Esophagus muscularis mucosa (tissue), 4 donors: ENCODE data around the gene CST6. TPM values are rescaled to one million over a fixed set of nuclear protein-coding genes. Genes with fewer than 3 reads are reported as not detected.
"Not testable (repeated sequence)": the region's sequence is repeated elsewhere in the genome, so short reads cannot be mapped to it uniquely, and the experiment has no call there.

Experiments used
- DNase-seq: peaks from one replicate; pipeline ENCODE4 v3.0.0-alpha.2; 2017; ENCODE audit errors: extremely low spot score
- H3K27ac ChIP-seq, 4 donors: fragments of 200-600 bp; sonication (generic); replicated peaks in 1 of 4; 1 replicate in 3 of 4; 2 replicates in 1 of 4; pipeline ENCODE4 v1.5.1; 2016 to 2019; ENCODE audit warnings: mild to moderate bottlenecking in 1 of 4
- H3K27me3 ChIP-seq, 4 donors: fragments of 200-600 bp; sonication (generic); one replicate each; pipeline versions ENCODE4 v1.5.1 to v1.6.0; 2016 to 2019
- H3K36me3 ChIP-seq, 4 donors: fragments of 200-600 bp; sonication (generic); one replicate each; pipeline ENCODE4 v1.5.1; 2016 to 2019
- H3K4me1 ChIP-seq, 4 donors: fragments of 200-600 bp; sonication (generic); one replicate each; pipeline ENCODE4 v1.5.1; 2016 to 2019
- H3K4me3 ChIP-seq, 4 donors: fragments of 200-600 bp; sonication (generic); 1 replicate in 2 of 4; 2 replicates in 2 of 4; pipeline ENCODE4 v1.5.1; 2016 to 2019; ENCODE audit warnings: mild to moderate bottlenecking in 4 of 4, moderate library complexity in 1 of 4
- H3K9me3 ChIP-seq, 4 donors: fragments of 200-600 bp; sonication (generic); 1 replicate in 3 of 4; 2 replicates in 1 of 4; pipeline ENCODE4 v1.5.1; 2016 to 2019
- EP300 ChIP-seq: sonication (generic); formaldehyde crosslinking; IDR thresholded peaks from one replicate; pipeline ENCODE4 v1.6.1; 2017; ENCODE audit warnings: antibody characterized with exemption
- POLR2A ChIP-seq: fragments of 450-650 bp; IDR thresholded peaks from one replicate; pipeline ENCODE4 v1.6.1; 2017; ENCODE audit warnings: antibody characterized with exemption, moderate library complexity, mild to moderate bottlenecking, low read depth
- POLR2AphosphoS5 ChIP-seq, 2 donors: sonication (generic); formaldehyde crosslinking; IDR thresholded peaks; one replicate each; pipeline ENCODE4 v1.6.1; 2017; ENCODE audit warnings: antibody characterized with exemption in 2 of 2
- WGBS: methylation state at CpG from one replicate; pipeline ENCODE4 v1.1.5; 2018; 5-methylcytosine and 5-hydroxymethylcytosine counted together
- intact Hi-C: fragments of 100-400 bp; cut with DNase I; formaldehyde crosslinking; loops from one replicate; pipeline ENCODE4 v1.15.1; 2023
- total RNA-seq, 4 donors: library from RNA; depleted of rRNA; stranded (reverse); fragments of >200 nt; gene quantifications; one replicate each; pipeline versions ENCODE4 v1.1.0 to v1.2.1, GENCODE V29; 2016
- TF ChIP-seq, protein P1 (sequence below), 3 experiments: fragments of 200-600 bp in 2 of 3; fragments of 450-650 bp in 1 of 3; sonication (generic) in 2 of 3; IDR thresholded peaks; one replicate each; pipeline ENCODE4 v1.5.1; 2017 to 2019; ENCODE audit warnings: antibody characterized with exemption in 3 of 3, mild to moderate bottlenecking in 2 of 3, moderate library complexity in 1 of 3

CST6 gene
- total RNA-seq, 4 donors from 2014 or later: not detected

DNA sequence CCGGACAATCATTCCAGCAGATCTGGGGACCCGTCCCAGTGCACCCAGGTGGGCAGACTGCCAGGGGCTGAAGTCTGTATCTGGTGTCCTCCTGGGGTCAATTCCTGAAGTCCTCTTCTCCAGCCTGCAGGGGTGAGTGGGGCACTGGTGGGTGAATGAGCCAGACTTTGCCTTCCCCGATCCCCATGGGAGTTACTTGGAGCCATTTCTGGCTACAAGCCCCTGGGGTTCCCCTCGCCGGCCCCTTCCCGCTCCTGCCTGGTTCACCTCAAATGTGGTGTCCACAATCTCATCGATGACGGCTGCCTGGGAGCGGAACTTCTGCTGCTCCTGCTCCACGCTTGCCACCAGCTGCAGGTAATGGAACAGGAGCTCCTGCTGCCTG is 5.0 kb downstream of the CST6 start:
- H3K36me3 ChIP-seq: no peaks in the 10 kb centered on the region
- peaks cover 0 to 31% (median 18%) of the 10 kb centered on the region in 4 donors for H3K27me3 ChIP-seq
- TF ChIP-seq, protein P1, sequence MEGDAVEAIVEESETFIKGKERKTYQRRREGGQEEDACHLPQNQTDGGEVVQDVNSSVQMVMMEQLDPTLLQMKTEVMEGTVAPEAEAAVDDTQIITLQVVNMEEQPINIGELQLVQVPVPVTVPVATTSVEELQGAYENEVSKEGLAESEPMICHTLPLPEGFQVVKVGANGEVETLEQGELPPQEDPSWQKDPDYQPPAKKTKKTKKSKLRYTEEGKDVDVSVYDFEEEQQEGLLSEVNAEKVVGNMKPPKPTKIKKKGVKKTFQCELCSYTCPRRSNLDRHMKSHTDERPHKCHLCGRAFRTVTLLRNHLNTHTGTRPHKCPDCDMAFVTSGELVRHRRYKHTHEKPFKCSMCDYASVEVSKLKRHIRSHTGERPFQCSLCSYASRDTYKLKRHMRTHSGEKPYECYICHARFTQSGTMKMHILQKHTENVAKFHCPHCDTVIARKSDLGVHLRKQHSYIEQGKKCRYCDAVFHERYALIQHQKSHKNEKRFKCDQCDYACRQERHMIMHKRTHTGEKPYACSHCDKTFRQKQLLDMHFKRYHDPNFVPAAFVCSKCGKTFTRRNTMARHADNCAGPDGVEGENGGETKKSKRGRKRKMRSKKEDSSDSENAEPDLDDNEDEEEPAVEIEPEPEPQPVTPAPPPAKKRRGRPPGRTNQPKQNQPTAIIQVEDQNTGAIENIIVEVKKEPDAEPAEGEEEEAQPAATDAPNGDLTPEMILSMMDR (IDR thresholded peaks at IDR 0.05): no peak
- TF ChIP-seq EP300 (no peak), POLR2A (no peak), POLR2AphosphoS5 (IDR thresholded peaks at IDR 0.05) (no peak)
- no peaks in the 10 kb centered on the region for H3K9me3 ChIP-seq
- intact Hi-C loops: no loop called here
- no peak overlapping the region for H3K27ac ChIP-seq
- H3K4me3 ChIP-seq: no peak overlapping the region
- 95% methylated on average over 8 of the region's 10 CpGs for WGBS
- no peak for DNase-seq
- peaks cover 6 to 11% (median 8%) of the 10 kb centered on the region in 4 donors for H3K4me1 ChIP-seq

DNA sequence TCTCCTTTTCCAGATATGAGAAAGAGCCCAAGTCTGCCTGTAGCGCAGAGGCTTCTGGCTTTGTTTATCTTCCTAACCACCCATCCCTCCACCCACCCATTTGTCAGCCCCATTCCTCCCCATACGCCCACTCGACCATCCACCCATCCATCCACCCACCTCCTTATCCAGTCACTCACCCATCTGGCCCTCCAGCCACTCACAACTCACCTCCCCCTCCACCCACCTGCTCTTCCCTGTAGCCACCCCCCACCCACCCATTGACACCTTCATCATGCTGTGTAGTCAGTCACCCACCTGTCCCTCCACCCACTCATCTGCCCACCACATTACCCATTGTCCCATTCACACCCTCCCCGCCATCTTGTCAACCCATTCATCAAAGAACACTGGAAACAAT is 5.5 kb downstream of the CST6 start:
- Histone ChIP-seq H3K9me3 (no peaks in the 10 kb centered on the region), H3K36me3 (no peaks in the 10 kb centered on the region), H3K4me3 (no peak overlapping the region), H3K27me3 (peaks cover 0 to 26% (median 13%) of the 10 kb centered on the region in 4 donors), H3K27ac (no peak overlapping the region), H3K4me1 (peaks cover 4 to 11% (median 7%) of the 10 kb centered on the region in 4 donors)
- TF ChIP-seq, protein P1 (IDR thresholded peaks at IDR 0.05): no peak
- TF ChIP-seq EP300: no peak
- TF ChIP-seq POLR2AphosphoS5 (IDR thresholded peaks at IDR 0.05): no peak
- no peak for TF ChIP-seq POLR2A
- no peak for DNase-seq
- intact Hi-C loops: no loop called here
- 77% methylated on average over 4 of the region's 4 CpGs for WGBS

DNA sequence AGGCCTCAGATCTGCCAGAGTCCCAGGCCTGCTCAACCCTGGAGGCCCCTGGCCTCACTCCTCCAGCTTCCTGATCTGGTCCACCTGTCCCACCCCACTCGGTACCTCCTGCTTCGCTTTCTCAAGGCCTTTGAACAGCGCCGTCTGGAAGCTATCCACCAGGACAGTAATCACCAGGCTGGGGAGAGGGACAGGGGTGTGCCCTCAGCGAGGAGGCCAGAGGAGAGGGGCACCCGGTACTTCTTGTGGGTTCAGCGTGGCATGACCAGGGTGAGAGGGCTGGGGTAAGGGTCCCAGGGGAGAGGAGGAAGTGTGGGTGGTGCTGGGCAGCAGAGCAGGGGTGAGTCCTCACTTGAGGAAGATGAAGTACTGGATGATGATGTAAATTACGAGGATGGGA is 8.4 kb downstream of the CST6 start:
- no peak overlapping the region for H3K4me3 ChIP-seq
- TF ChIP-seq, protein P1 (IDR thresholded peaks at IDR 0.05): no peak
- TF ChIP-seq POLR2AphosphoS5 (IDR thresholded peaks at IDR 0.05): no peak
- no peak for TF ChIP-seq POLR2A
- TF ChIP-seq EP300: no peak
- H3K9me3 ChIP-seq: no peaks in the 10 kb centered on the region
- WGBS: 74% methylated on average over 8 of the region's 8 CpGs
- intact Hi-C loops: no loop called here
- H3K27ac ChIP-seq: no peak overlapping the region
- no peaks in the 10 kb centered on the region for H3K36me3 ChIP-seq
- peaks cover 0 to under 1% (median 0%) of the 10 kb centered on the region in 4 donors for H3K27me3 ChIP-seq
- DNase-seq: no peak
- H3K4me1 ChIP-seq: peaks cover 7 to 14% (median 11%) of the 10 kb centered on the region in 4 donors

DNA sequence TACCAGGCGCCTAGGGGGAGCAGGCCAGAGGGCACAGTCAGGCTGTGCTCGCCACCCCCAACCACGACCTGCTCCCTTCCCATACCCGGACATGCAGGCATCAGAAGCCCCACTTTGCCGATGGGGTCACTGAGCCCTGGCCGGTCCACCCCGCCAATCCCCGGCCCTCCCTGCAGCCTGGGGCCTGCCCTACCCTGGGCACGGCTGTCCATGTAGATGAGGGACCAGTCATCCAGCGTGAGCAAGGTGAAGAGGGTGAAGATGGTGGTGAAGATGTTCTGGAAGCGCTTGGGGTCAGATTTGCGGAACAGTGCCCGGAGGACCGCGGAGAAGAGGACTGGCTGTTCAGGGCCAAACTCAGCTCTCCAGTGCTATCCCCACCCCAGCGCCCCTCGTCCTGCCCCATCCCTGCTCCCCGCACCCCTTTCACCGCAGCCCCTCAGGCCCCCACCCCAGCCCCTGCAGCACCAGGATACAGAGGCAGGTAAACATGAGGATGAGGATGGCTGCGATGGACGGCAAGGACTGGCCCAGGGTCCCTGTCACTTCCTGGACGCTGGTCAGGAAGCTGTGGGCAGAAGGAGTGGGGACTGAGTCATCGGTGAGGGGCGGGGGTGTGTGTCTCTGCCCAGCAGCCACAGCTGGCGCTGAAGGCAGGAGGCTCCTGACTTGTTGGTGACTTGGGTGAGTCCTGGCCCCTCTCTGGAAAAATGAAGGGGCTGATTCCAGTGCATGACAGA is 9.0 kb downstream of the CST6 start:
- TF ChIP-seq POLR2A: no peak
- TF ChIP-seq POLR2AphosphoS5 (IDR thresholded peaks at IDR 0.05): no peak
- WGBS: 76% methylated on average over 23 of the region's 25 CpGs
- Histone ChIP-seq H3K9me3 (no peaks in the 10 kb centered on the region), H3K27me3 (no peaks in the 10 kb centered on the region), H3K4me1 (peaks cover 7 to 14% (median 11%) of the 10 kb centered on the region in 4 donors), H3K4me3 (no peak overlapping the region), H3K27ac (no peak overlapping the region), H3K36me3 (no peaks in the 10 kb centered on the region)
- DNase-seq: no peak
- intact Hi-C loops: no loop called here

DNA sequence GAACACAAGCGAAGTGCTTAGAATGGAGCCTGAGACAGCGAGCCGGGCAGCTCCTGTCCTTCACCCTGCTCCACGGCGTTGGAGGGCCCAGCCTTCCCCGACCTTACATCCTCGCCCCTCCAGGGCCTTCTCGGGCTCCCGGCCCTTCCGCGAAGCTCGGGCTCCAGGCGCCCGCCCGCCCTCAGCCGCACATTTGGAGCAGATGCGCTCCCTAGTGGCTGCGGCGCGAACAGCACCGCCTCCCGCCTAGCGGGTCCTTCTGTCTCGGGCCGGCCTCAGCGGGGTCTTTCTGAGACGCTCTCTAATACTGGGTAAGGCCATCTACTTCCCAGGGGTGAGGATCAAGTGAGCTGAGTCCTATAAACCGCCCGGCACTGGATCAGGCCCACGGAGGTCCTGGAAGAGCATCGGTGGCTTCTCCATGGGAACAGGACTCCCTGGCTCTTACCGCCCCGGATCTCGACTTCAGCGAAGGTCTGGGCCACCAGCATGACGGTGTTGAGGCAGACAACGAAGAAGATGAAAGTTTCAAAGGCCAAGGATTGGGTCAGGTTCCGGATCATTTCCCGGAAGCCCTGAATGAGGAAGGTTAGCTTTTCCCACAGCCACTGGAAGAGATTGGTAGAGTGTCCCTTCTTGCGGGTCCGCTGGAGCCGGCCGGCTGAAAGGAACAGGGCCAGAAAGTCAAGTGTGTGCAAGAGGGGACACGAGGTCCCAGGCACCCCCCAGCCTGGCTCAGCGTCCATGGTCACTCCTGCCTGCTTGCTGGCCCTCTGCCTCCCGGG is 10.8 kb downstream of the CST6 start:
- H3K4me3 ChIP-seq: peak overlapping the region; percentile 22 to 33 (median 25)
- intact Hi-C loops: no loop called here
- H3K9me3 ChIP-seq: no peaks in the 10 kb centered on the region
- no peak overlapping the region for H3K27ac ChIP-seq
- no peaks in the 10 kb centered on the region for H3K27me3 ChIP-seq
- whole genome bisulfite sequencing: 20% methylated on average over 44 of the region's 46 CpGs
- H3K36me3 ChIP-seq: no peaks in the 10 kb centered on the region
- no peak for DNase-seq
- H3K4me1 ChIP-seq: peaks cover 7 to 14% (median 11%) of the 10 kb centered on the region in 4 donors
- TF ChIP-seq, protein P1 (IDR thresholded peaks at IDR 0.05): peak; percentile 93 to 100 (median 94)
- no peak for TF ChIP-seq POLR2A
- no peak for TF ChIP-seq EP300
- TF ChIP-seq POLR2AphosphoS5 (IDR thresholded peaks at IDR 0.05): peak in 1 of 2 donors; percentile 56

DNA sequence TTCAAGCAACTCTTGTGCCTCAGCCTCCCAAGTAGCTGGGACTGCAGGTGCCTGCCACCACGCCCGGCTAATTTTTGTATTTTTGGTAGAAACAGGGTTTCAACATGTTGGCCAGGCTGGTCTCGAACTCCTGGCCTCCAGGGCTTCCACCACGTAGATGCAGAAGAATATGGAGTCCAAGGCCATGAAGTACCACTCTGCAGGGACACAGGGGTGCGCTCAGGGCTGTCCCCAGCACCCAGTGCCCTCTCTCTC is 11.3 kb downstream of the CST6 start:
- H3K4me3 ChIP-seq, H3K36me3 ChIP-seq, H3K9me3 ChIP-seq, DNase-seq, H3K27me3 ChIP-seq, intact Hi-C loops, H3K27ac ChIP-seq: not testable (repeated sequence)
- 85% methylated on average over 5 of the region's 5 CpGs for WGBS
- H3K4me1 ChIP-seq: peaks cover 7 to 14% (median 11%) of the 10 kb centered on the region in 4 donors
